Progenitor cell of endocrine pancreas (in vitro differentiated cells): ENCODE results near the gene SH3RF2. TPM values are rescaled to one million over a fixed set of nuclear protein-coding genes. Genes with fewer than 3 reads are reported as not detected.
A peak's percentile ranks its signal among the peaks of the same experiment; 100 is the strongest.

Experiments used
- DNase-seq: peaks from one replicate; pipeline ENCODE4 v3.0.0; 2021; ENCODE audit warnings: low spot score; ENCODE audit not compliant: unreplicated experiment
- H3K27ac Mint-ChIP-seq: 2 replicates; pipeline ENCODE4 v1.8.0; 2021; ENCODE audit warnings: mild to moderate bottlenecking, moderate library complexity, mixed read lengths
- H3K27me3 Mint-ChIP-seq: 2 replicates; pipeline ENCODE4 v1.8.0; 2021; ENCODE audit warnings: mixed read lengths
- H3K36me3 Mint-ChIP-seq: 2 replicates; pipeline ENCODE4 v1.8.0; 2022; ENCODE audit warnings: mixed read lengths; ENCODE audit not compliant: insufficient read depth
- H3K4me1 Mint-ChIP-seq: 2 replicates; pipeline ENCODE4 v1.8.0; 2021; ENCODE audit warnings: low read depth, mixed read lengths
- H3K4me3 Mint-ChIP-seq: 2 replicates; pipeline ENCODE4 v1.8.0; 2021; ENCODE audit warnings: low read depth, mild to moderate bottlenecking, moderate library complexity, mixed read lengths
- H3K9me3 Mint-ChIP-seq: 2 replicates; pipeline ENCODE4 v1.8.0; 2021; ENCODE audit warnings: low read depth, mixed read lengths
- CTCF ChIP-seq: fragments of 200-600 bp; sonication (generic); IDR thresholded peaks from one replicate; pipeline ENCODE4 v1.5.0; 2021; ENCODE audit warnings: antibody characterized with exemption, mild to moderate bottlenecking; ENCODE audit not compliant: unreplicated experiment
- total RNA-seq: library from RNA; stranded (reverse); gene quantifications from 2 replicates; pipeline ENCODE4 v1.2.1, GENCODE V29; 2021

SH3RF2 gene
- total RNA-seq, 1 donor from 2014 or later: 17.6 TPM

- Mint-ChIP-seq H3K27ac (no peak overlapping the region), H3K27me3 (no peaks in the 10 kb centered on the region), H3K4me3 (no peak overlapping the region), H3K9me3 (no peaks in the 10 kb centered on the region), H3K36me3 (no peaks in the 10 kb centered on the region), H3K4me1 (peaks cover 4% of the 10 kb centered on the region)
- no peak for DNase-seq
- no peak for TF ChIP-seq CTCF
Measured at GRCh38 chr5:146039420-146039819, 103.0 kb downstream of the SH3RF2 start.

GRCh38 chr5:146040527-146040926 is 104.1 kb downstream of the SH3RF2 start:
- no peak for TF ChIP-seq CTCF
- H3K36me3 Mint-ChIP-seq: no peaks in the 10 kb centered on the region
- H3K4me3 Mint-ChIP-seq: no peak overlapping the region
- H3K27me3 Mint-ChIP-seq: no peaks in the 10 kb centered on the region
- H3K27ac Mint-ChIP-seq: no peak overlapping the region
- DNase-seq: no peak
- no peaks in the 10 kb centered on the region for H3K9me3 Mint-ChIP-seq
- H3K4me1 Mint-ChIP-seq: peaks cover 4% of the 10 kb centered on the region

GRCh38 chr5:146041180-146041789 is 104.9 kb downstream of the SH3RF2 start:
- H3K36me3 Mint-ChIP-seq: peaks cover 2% of the 10 kb centered on the region
- H3K27ac Mint-ChIP-seq: no peak overlapping the region
- H3K4me3 Mint-ChIP-seq: no peak overlapping the region
- H3K9me3 Mint-ChIP-seq: no peaks in the 10 kb centered on the region
- no peaks in the 10 kb centered on the region for H3K27me3 Mint-ChIP-seq
- TF ChIP-seq CTCF: peak; percentile 57
- DNase-seq: no peak
- H3K4me1 Mint-ChIP-seq: peaks cover 4% of the 10 kb centered on the region

- H3K27ac Mint-ChIP-seq: no peak overlapping the region
Measured at GRCh38 chr5:146042628-146043279, 106.4 kb downstream of the SH3RF2 start.

GRCh38 chr5:146043722-146044121 is 107.3 kb downstream of the SH3RF2 start:
- DNase-seq: no peak
- Mint-ChIP-seq H3K4me3 (no peak overlapping the region), H3K36me3 (peaks cover 2% of the 10 kb centered on the region), H3K27ac (no peak overlapping the region), H3K27me3 (no peaks in the 10 kb centered on the region), H3K4me1 (peaks cover 4% of the 10 kb centered on the region), H3K9me3 (no peaks in the 10 kb centered on the region)
- TF ChIP-seq CTCF: no peak

More at GRCh38 chr5:146042628-146043279, 106.4 kb downstream of the SH3RF2 start:
- Mint-ChIP-seq H3K4me1 (peaks cover 4% of the 10 kb centered on the region), H3K27me3 (no peaks in the 10 kb centered on the region), H3K36me3 (peaks cover 2% of the 10 kb centered on the region), H3K9me3 (no peaks in the 10 kb centered on the region), H3K4me3 (no peak overlapping the region)
- TF ChIP-seq CTCF: no peak
- no peak for DNase-seq
